GM19452 (cell line): ENCODE measurements around the gene PAX1.

ENCODE experiments used
- ATAC-seq: cut with Tn5 transposase; IDR thresholded peaks from one replicate; pipeline ENCODE4 v1.9.1; 2021; ENCODE audit not compliant: unreplicated experiment

PAX1 gene

GRCh38 chr20:21705575-21706260 lies at the start of gene PAX1:
TSS of gene PAX1 (plus strand) at chr20:21705664. CDS start at chr20:21705713, 49 bp downstream.
- ATAC-seq = no peak

GRCh38 chr20:21656308-21657067 lies 49.0 kb upstream of the PAX1 start:
- ATAC-seq = no peak

- no peak for ATAC-seq
Observed at GRCh38 chr20:21661488-21662055, 43.9 kb upstream of the PAX1 start.

- ATAC-seq = no peak
Observed at GRCh38 chr20:21663465-21663864, 42.0 kb upstream of the PAX1 start.

- ATAC-seq = no peak
Observed at GRCh38 chr20:21665687-21666446, 39.6 kb upstream of the PAX1 start.

- ATAC-seq = no peak
Observed at GRCh38 chr20:21670126-21670525, 35.3 kb upstream of the PAX1 start.

GRCh38 chr20:21670981-21671380 lies 34.5 kb upstream of the PAX1 start:
- no peak for ATAC-seq

GRCh38 chr20:21677261-21677660 lies 28.2 kb upstream of the PAX1 start:
- no peak for ATAC-seq

- no peak for ATAC-seq
Observed at GRCh38 chr20:21677781-21678180, 27.7 kb upstream of the PAX1 start.

GRCh38 chr20:21681234-21681921 lies 24.1 kb upstream of the PAX1 start:
- no peak for ATAC-seq

- no peak for ATAC-seq
Observed at GRCh38 chr20:21681922-21682318, 23.5 kb upstream of the PAX1 start.

- no peak for ATAC-seq
Observed at GRCh38 chr20:21682521-21682954, 22.9 kb upstream of the PAX1 start.

GRCh38 chr20:21684671-21685070 lies 20.8 kb upstream of the PAX1 start:
- no peak for ATAC-seq

GRCh38 chr20:21685981-21686380 lies 19.5 kb upstream of the PAX1 start:
- ATAC-seq = no peak

GRCh38 chr20:21693322-21693721 lies 12.1 kb upstream of the PAX1 start:
- ATAC-seq = no peak

GRCh38 chr20:21698494-21699215 lies 6.8 kb upstream of the PAX1 start:
- ATAC-seq = no peak

- no peak for ATAC-seq
Observed at GRCh38 chr20:21699216-21699508, 6.3 kb upstream of the PAX1 start.

GRCh38 chr20:21701171-21701876 lies 4.1 kb upstream of the PAX1 start:
- no peak for ATAC-seq

GRCh38 chr20:21702016-21702415 lies 3.4 kb upstream of the PAX1 start:
- ATAC-seq = no peak
